Epithelial cell of proximal tubule (primary cell): ENCODE results near the gene GGCT. TPM values are rescaled to one million over a fixed set of nuclear protein-coding genes. Genes with fewer than 3 reads are reported as not detected.

ENCODE experiments used
- DNase-seq: peaks from one replicate; pipeline ENCODE4 v3.0.0-alpha.2; 2011; ENCODE audit warnings: low read depth
- H3K4me3 ChIP-seq: 2 replicates; pipeline ENCODE4 v1.5.1; 2011; ENCODE audit warnings: low read depth, mild to moderate bottlenecking, low read length
- total RNA-seq: library from RNA; depleted of rRNA; stranded (reverse); fragments of >200 nt; gene quantifications from 2 replicates; pipeline ENCODE4 v1.2.3, GENCODE V29; 2015
- TF ChIP-seq, protein P1 (sequence below): conservative IDR thresholded peaks from 2 replicates; pipeline ENCODE4 v1.5.1; 2012; ENCODE audit warnings: low read depth, mild to moderate bottlenecking, low read length

The GGCT gene, protein sequence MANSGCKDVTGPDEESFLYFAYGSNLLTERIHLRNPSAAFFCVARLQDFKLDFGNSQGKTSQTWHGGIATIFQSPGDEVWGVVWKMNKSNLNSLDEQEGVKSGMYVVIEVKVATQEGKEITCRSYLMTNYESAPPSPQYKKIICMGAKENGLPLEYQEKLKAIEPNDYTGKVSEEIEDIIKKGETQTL
- 54.5 and 58.0 TPM in 2 replicates for total RNA-seq

DNA sequence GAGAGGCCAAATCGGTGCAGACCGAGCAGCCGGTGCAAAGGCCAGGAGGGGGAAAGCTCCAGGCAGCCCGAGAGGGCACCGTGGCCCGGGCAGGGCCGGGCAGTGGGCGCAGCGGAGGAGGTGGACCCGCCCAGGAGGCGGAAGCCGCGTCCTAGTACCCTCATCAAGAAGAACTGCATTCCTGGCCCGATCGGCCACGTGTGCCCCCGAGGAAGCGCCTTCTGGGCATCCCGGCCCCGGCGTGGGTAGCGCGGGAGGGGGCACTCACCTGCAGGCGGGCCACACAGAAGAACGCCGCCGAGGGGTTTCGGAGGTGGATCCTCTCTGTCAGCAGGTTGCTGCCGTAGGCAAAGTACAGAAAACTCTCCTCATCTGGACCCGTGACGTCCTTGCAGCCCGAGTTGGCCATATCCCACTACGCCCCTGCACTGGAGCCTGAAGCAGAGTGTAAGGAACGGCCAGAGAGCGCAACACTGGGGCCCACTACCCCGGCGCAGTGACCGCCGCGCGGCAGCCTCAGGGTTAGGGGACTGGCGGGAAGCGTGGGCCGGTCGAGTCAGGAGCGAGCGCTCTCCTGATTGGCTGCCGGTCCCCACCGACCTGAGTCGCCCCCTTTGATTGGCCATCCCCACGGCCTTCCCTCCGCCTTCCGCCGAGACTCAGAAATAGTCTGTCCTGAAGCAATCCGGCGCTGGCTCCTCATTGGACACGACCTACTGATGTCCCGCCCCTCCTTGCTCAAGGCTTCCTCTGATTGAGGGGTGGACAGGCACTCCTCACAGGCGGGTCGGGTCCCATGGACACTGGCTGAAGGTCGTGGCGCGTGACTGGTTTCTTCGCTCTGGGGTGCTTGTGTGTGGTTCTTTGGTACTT, at the start of gene GGCT:
Gene GGCT, minus strand, starts transcription at position 529 of the 873 bp plus-strand sequence. Its CDS starts 120 bp downstream, at position 409.
- peak; percentile 79 for DNase-seq
- H3K4me3 ChIP-seq: peak within 1 kb of the TSS; percentile 72
- TF ChIP-seq, protein P1, sequence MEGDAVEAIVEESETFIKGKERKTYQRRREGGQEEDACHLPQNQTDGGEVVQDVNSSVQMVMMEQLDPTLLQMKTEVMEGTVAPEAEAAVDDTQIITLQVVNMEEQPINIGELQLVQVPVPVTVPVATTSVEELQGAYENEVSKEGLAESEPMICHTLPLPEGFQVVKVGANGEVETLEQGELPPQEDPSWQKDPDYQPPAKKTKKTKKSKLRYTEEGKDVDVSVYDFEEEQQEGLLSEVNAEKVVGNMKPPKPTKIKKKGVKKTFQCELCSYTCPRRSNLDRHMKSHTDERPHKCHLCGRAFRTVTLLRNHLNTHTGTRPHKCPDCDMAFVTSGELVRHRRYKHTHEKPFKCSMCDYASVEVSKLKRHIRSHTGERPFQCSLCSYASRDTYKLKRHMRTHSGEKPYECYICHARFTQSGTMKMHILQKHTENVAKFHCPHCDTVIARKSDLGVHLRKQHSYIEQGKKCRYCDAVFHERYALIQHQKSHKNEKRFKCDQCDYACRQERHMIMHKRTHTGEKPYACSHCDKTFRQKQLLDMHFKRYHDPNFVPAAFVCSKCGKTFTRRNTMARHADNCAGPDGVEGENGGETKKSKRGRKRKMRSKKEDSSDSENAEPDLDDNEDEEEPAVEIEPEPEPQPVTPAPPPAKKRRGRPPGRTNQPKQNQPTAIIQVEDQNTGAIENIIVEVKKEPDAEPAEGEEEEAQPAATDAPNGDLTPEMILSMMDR: no peak

DNA sequence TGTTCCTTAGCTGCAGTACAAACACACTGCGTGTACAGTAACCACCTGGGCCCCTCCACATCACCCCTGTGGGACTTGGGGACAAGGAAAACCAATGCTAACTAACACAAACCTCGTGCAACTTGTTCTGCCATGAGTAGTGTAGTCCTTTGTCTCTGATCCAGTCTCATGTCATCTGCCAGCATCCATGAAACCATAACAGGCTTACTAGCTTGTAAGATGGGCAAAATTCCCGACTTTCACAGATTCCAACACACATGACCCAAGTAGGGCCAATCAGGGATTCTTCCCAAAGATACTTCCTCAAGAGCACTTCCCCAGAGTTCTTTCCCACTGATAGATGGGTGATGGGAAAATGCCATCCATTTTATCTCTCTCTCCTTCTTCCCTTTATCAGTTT, 48.9 kb upstream of the GGCT start:
- DNase-seq: no peak
- TF ChIP-seq, protein P1: no peak
- no peak overlapping the region for H3K4me3 ChIP-seq

DNA sequence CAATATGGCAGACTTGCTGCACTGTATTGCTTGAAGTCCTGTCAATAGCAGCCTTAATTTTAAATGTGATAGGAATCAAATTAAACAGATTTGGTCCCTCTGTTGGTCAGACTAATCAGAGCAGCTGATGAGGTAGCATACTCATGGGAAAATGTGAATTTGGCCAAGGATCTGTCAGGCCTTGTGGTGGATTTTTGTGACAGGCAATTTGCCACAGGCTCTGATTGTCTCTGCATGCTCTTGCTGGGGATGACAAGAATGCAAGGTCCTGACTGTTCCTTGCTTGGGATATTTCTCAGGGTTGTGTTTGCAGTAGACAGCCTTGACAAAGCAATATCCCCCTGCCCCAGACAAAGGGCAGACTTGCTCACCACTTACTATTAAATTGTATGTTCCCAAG, 48.5 kb upstream of the GGCT start:
- no peak for DNase-seq
- no peak overlapping the region for H3K4me3 ChIP-seq
- TF ChIP-seq, protein P1: no peak

DNA sequence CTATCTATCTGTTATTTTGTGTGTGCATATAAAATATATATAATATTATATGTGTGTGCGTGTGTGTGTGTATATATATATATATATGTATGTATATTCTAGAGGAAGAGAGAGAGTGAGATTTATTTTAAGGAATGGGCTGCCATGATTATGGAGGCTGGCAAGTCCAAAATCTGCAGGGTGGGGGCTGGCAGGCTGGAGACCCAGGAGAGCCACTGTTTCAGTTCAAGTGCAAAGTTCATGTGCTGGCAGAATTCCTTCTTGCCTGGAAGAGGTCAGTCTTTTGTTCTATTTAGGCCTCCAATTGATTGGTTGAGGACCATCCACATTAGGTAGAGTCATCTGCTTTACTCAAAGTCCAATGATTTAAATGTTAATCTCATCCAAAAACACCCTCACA, 47.7 kb upstream of the GGCT start:
- no peak for DNase-seq
- TF ChIP-seq, protein P1: no peak
- H3K4me3 ChIP-seq: no peak overlapping the region

DNA sequence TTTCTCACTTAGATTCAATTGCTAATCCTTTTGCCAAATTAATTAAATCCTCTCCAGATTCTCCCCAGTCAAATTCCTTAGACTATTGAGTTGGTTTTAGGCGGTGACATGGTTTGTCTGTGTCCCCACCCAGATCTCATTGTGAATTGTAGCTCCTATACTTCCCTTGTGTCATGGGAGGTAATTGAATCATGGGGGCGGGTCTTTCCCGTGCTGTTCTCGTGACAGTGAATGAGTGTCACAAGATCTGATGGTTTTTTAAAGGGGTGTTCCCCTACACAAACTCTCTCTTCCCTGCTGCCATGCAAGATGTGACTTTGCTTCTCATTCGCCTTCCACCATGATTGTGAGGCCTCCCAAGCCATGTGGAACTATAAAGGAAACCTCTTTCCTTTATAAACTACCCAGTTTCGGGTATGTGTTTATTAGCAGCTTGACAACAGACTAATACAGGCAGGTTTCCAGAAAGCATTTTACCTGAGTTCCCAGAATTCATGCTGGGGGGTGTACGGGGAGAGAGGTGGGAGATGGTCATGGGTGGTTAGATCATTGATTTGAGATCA, 45.4 kb upstream of the GGCT start:
- no peak for DNase-seq
- TF ChIP-seq, protein P1: no peak
- H3K4me3 ChIP-seq: no peak overlapping the region

DNA sequence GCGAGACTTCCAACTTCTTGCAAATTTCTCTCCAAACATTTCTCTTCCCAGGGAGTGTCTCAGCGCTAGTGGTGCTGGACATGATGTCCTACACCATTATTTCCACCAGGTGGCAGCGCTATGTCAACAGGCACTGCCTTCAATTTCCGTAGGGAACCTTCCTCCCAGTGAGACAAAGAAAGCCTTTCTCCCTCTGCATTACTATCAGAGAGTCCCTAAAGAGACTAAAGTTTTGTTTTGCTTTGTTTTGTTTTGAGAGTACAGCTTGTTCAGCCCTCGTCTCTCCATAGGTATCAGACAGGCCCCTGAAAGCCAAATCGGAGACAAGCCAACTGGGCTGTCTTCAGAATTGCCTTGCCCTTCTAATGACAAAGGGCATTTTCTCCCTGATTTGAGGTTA, 44.2 kb upstream of the GGCT start:
- no peak overlapping the region for H3K4me3 ChIP-seq
- DNase-seq: no peak
- TF ChIP-seq, protein P1: peak; percentile 85
